Breast epithelium (tissue), 3 donors: ENCODE measurements around the gene INHA.

Source experiments
- CTCF ChIP-seq, 3 donors: fragments of 450-650 bp; IDR thresholded peaks; one replicate each; pipeline ENCODE4 v1.5.1; 2016 to 2017; ENCODE audit warnings: antibody characterized with exemption in 3 of 3, mild to moderate bottlenecking in 3 of 3, moderate library complexity in 3 of 3
- POLR2A ChIP-seq: fragments of 450-650 bp; IDR thresholded peaks from one replicate; pipeline ENCODE4 v1.6.1; 2016; ENCODE audit warnings: antibody characterized with exemption, mild to moderate bottlenecking, moderate library complexity
- POLR2AphosphoS5 ChIP-seq, 3 donors: sonication (generic); formaldehyde crosslinking; IDR thresholded peaks; one replicate each; pipeline ENCODE4 v1.6.1; 2017; ENCODE audit warnings: antibody characterized with exemption in 3 of 3

GRCh38 chr2:219622472-219622871, 50.4 kb downstream of the INHA start:
- TF ChIP-seq POLR2A: no peak
- TF ChIP-seq POLR2AphosphoS5 (IDR thresholded peaks at IDR 0.05): no peak
- TF ChIP-seq CTCF (IDR thresholded peaks at IDR 0.05): no peak
